GM19455 (cell line): ENCODE results near the gene MVB12B.

ENCODE experiments used
- ATAC-seq: cut with Tn5 transposase; IDR thresholded peaks from one replicate; pipeline ENCODE4 v1.9.1; 2021; ENCODE audit not compliant: unreplicated experiment

Gene MVB12B

DNA sequence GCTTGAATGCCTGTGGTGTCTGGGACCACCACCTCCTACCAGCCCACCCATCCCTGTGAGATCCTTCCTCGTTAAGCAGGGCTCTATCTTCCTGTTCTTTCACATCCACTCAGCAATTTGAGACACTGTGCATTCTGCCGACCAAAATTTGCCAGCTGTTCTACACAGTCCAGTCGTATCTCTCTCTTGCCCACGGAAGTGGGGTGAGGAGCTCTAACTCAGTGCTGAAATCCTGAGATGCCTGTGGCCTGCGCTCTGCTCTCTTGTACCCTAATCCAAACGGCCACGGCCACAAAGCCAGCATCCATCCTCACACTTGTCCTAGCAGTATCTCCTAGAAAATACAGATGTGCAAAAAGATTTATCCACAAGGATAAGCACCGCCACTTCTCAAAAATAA, 97.9 kb downstream of the MVB12B start:
- ATAC-seq, result no peak

- ATAC-seq, result no peak
Observed at GRCh38 chr9:126428534-126429175, 102.0 kb downstream of the MVB12B start.

DNA sequence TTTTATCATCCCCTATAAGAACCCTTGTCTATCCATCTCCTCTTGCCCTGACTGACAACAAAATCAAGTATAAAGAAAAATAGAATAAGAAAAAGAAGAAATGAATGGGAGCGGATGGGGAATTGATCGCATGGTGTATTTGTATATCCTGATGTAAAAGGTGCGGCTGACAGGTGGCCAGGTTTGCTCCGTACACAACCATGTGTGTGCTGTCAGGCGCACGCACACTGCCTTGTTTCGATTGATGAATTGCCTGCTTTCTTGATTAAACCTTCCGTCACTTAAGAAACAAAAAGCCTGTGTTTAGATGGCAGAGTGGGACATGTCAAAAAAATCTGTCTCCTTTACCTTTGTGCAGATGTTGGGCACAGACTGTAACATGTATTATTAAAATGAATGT, 102.6 kb downstream of the MVB12B start:
- no peak for ATAC-seq

- ATAC-seq, result no peak
Observed at GRCh38 chr9:126430124-126430523, 103.5 kb downstream of the MVB12B start.

DNA sequence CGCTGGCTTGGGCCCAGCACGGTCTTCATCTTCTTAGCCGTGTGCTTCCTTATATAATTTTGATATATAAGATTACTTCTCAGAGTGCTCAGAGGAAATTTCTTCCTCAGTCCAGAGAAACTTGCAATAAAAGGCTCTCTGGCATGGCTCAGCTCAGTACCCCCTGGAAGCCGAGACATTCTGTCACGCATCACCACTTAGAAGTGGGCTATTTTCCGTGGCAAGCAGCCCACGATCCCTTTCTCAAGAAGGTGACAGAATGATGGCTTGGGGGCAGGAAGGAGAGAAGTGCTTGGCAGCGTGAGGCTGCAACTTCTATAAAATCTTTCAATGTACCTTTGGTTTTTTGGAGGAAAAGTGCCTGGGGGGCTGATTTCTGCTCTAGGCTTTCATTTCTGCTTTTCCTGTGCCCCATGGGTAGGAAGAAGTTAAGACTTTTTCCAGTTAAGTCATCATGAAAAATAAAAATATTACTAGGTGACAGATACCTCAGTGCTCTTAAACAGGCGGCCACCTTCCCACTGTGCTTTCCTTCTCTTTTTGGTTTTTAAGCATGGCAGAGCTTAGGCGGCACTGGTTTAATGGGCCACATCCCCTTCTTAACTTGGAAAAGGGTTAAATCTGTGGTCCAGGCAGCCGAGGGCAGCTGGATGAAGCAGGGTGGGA, 104.6 kb downstream of the MVB12B start:
- ATAC-seq, result no peak

GRCh38 chr9:126432659-126433058, 106.0 kb downstream of the MVB12B start:
- no peak for ATAC-seq

GRCh38 chr9:126435105-126435504, 108.5 kb downstream of the MVB12B start:
- ATAC-seq, result no peak

DNA sequence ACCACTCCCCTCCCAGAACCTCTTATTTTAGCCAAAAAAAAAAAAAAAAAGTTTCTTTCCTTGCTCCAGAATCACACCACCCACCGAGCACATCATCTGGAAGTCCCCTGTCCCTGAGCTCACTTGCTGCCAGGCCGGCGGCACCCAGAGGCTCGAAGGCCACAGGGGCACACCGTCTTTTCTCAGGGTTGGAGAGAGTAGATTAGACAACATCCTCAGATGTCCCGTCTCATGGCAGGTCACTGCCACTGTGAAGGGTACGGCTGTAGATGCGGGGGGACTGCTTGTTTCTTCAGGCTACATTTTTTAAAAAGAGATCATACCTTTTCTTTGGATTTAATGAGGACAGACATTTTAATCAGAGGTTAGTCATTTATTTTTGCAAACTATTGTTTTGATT, 109.0 kb downstream of the MVB12B start:
- no peak for ATAC-seq

DNA sequence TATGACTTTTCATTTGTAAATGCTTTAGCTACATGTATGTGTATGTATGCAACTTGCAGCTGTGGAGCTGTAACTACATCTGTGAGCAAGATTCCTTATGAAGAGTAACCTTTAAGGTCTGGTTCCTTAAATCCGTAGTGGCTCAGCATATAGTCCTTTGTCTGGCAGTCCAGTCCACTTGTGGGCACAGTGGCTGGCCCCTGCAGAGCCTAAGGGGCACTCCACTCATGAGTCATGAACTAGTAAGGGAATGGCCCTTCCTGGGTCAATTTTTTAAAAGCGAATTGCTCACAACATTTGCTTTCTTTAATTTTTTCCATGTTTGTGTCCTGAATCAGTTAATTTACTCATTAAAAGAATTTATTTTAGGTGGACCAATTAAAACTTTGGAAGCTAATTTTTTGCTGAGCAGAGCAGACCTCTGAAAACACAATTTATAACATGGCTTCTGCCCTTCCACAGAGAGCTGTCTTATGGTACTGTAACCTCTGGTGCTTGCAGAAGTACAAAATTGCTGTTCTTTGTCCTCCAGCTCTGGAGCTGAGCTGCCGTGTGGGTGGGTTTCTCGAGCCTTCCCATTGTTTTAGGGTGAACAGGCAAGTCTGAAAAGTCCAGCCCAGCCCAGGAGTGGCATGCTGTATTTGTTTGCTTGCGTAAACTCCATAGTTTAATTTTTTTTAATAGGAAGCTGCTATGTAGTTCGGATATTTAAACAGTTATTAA, 110.1 kb downstream of the MVB12B start:
- no peak for ATAC-seq

GRCh38 chr9:126437268-126437666, 110.6 kb downstream of the MVB12B start:
- ATAC-seq, result no peak

DNA sequence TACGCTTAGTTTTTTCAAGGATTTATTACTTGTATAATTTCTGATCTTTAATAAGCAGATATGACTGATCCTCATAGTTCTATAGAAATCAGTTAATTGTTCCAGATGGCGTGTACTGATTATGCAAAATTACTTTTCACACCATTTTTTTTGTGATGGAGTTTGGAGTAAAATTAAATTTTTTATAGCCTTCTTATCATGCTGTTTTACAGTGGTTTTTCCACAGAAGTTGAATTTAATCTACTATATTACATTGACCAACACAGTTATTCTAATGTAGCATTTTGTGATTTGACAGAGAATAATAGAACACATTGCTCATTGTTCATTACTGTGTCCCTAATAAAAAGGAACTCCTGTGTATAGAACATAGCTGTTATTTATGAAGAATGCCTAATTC, 111.1 kb downstream of the MVB12B start:
- ATAC-seq, result no peak

- no peak for ATAC-seq
Observed at GRCh38 chr9:126438741-126439401, 112.2 kb downstream of the MVB12B start.

DNA sequence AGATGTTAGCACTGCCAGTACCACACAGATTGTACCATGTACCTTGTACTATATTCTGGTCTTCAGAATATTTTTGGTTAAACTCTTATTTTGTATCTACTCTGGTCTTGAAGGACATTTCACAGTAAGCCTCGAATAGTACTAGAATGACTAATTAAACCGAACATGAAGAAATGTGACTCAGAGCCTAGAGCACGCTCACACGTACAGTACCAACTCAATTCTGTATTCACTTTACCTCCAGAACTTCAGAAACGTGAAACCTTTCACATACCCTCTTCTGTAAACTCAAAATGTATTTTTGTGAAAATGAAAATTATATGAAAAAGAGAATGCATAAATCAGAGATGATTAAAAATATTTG, 112.8 kb downstream of the MVB12B start:
- no peak for ATAC-seq

GRCh38 chr9:126439883-126440653, 113.4 kb downstream of the MVB12B start:
- no peak for ATAC-seq

DNA sequence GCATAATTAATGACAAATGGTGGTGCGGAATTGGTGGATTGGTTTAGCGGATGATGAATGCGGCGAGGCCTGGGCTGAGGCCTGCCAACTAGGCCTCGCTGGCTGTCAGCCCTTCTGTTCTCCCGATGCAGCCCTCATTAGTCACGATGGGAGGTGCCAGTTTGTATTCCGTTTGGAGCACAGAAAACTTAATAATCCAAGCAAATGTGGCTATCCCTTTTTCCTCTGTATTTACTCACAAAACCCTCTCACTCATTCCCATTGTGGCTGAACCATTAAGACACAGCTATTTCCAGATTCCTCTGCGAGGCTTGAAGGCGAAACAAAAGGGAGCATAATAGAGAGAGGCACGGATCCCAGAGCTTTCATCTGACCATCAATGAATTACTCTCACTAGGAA, 114.3 kb downstream of the MVB12B start:
- ATAC-seq, result no peak

GRCh38 chr9:126442636-126443035, 116.0 kb downstream of the MVB12B start:
- no peak for ATAC-seq

DNA sequence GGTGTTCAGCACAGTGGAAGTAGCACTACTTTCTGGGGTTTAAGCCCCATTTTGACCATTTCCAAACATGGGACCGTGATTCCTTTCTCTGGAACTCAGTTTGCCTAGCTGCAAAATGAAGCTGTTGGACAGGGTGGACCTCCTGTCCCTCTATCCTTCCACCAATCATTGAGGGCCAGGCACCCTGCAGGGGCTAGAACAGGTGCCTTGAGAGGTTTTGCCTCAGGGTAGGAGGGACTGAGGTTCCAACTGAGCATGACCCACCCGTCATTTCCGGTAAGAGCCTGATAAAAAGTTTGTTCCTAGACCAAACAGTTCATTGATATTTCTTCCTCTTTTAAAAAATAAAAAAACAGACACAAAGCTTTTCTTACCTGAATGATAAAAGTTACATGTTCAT, 116.5 kb downstream of the MVB12B start:
- no peak for ATAC-seq

DNA sequence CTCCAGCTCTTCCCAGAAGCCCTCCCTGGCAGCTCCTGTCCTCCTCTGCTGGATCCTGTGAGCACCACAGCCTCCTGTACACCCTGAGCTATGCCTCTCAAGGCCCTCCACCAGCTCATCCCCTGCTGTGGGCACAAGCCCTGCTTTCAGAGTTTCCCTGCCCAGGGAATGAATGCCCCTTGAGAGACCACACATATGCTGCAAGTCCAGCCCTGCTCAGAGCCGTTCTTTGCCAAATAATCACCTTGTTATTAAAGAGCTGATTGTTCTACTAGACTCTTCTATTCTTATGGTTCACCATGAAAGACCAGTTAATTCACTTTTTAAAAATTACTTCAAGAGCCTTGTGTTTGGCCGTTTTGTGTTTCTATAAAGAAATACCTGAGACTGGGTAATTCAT, 121.5 kb downstream of the MVB12B start:
- no peak for ATAC-seq

GRCh38 chr9:126448865-126449577, 122.4 kb downstream of the MVB12B start:
- no peak for ATAC-seq
